ENCODE results near the gene KCTD11. TPM values are rescaled to one million over a fixed set of nuclear protein-coding genes. Genes with fewer than 3 reads are reported as not detected.
A peak's percentile ranks its signal among the peaks of the same experiment; 100 is the strongest.

Gene KCTD11
- total RNA-seq, 2 donors from 2014 or later, result 13.3 to 20.2 TPM

GRCh38 chr17:7323731-7324437 lies 28.1 kb upstream of the KCTD11 start:
- Histone ChIP-seq H3K4me3 (no peak overlapping the region), H3K27ac (no peak overlapping the region), H3K27me3 (replicated peaks; ENCODE audit: insufficient read depth) (no peaks in the 10 kb centered on the region), H3K4me1 (ENCODE audit: control insufficient read depth in 1 of 2, low read depth in 2 of 2) (peaks cover 0 to 12% of the 10 kb centered on the region in 2 donors), H3K36me3 (peaks cover 53% of the 10 kb centered on the region), H3K9me3 (no peaks in the 10 kb centered on the region)
- peak; percentile 81 for TF ChIP-seq CTCF (IDR thresholded peaks at IDR 0.05)
- ATAC-seq (ENCODE audit: insufficient number of reproducible peaks, low FRiP score, low read depth) (no peak), DNase-seq (ENCODE audit: low spot score) (no peak)

GRCh38 chr17:7324438-7324779 lies 27.6 kb upstream of the KCTD11 start:
- Histone ChIP-seq H3K4me3 (no peak overlapping the region), H3K36me3 (peaks cover 51% of the 10 kb centered on the region), H3K9me3 (no peaks in the 10 kb centered on the region), H3K27me3 (replicated peaks; ENCODE audit: insufficient read depth) (no peaks in the 10 kb centered on the region), H3K27ac (no peak overlapping the region), H3K4me1 (ENCODE audit: control insufficient read depth in 1 of 2, low read depth in 2 of 2) (peaks cover 0 to 12% of the 10 kb centered on the region in 2 donors)
- ATAC-seq (ENCODE audit: insufficient number of reproducible peaks, low FRiP score, low read depth) (no peak), DNase-seq (ENCODE audit: low spot score) (no peak)
- no peak for TF ChIP-seq CTCF (IDR thresholded peaks at IDR 0.05)

GRCh38 chr17:7325031-7325528 lies 26.9 kb upstream of the KCTD11 start:
- no peak for TF ChIP-seq CTCF (IDR thresholded peaks at IDR 0.05)
- H3K4me1 ChIP-seq (ENCODE audit: control insufficient read depth in 1 of 2, low read depth in 2 of 2), result peaks cover 0 to 12% of the 10 kb centered on the region in 2 donors
- no peaks in the 10 kb centered on the region for H3K27me3 ChIP-seq (replicated peaks; ENCODE audit: insufficient read depth)
- H3K9me3 ChIP-seq, result no peaks in the 10 kb centered on the region
- ATAC-seq (ENCODE audit: insufficient number of reproducible peaks, low FRiP score, low read depth) (no peak), DNase-seq (ENCODE audit: low spot score) (no peak)
- peaks cover 49% of the 10 kb centered on the region for H3K36me3 ChIP-seq
- H3K4me3 ChIP-seq, result no peak overlapping the region
- H3K27ac ChIP-seq, result no peak overlapping the region

- no peak for DNase-seq (ENCODE audit: low spot score)
- no peak overlapping the region for H3K4me3 ChIP-seq
- H3K9me3 ChIP-seq, result no peaks in the 10 kb centered on the region
- H3K27ac ChIP-seq, result no peak overlapping the region
- H3K27me3 ChIP-seq (replicated peaks; ENCODE audit: insufficient read depth), result no peaks in the 10 kb centered on the region
- no peak for TF ChIP-seq CTCF (IDR thresholded peaks at IDR 0.05)
- H3K36me3 ChIP-seq, result peaks cover 38% of the 10 kb centered on the region
- no peak for ATAC-seq (ENCODE audit: insufficient number of reproducible peaks, low FRiP score, low read depth)
- H3K4me1 ChIP-seq (ENCODE audit: control insufficient read depth in 1 of 2, low read depth in 2 of 2), result peaks cover 3 to 17% of the 10 kb centered on the region in 2 donors
Measured at GRCh38 chr17:7326186-7326585, 25.8 kb upstream of the KCTD11 start.

- H3K27me3 ChIP-seq (replicated peaks; ENCODE audit: insufficient read depth), result no peaks in the 10 kb centered on the region
- ATAC-seq (ENCODE audit: insufficient number of reproducible peaks, low FRiP score, low read depth) (no peak), DNase-seq (ENCODE audit: low spot score) (no peak)
- H3K4me1 ChIP-seq (ENCODE audit: control insufficient read depth in 1 of 2, low read depth in 2 of 2), result peaks cover 3 to 17% of the 10 kb centered on the region in 2 donors
- H3K36me3 ChIP-seq, result peaks cover 29% of the 10 kb centered on the region
- no peak overlapping the region for H3K27ac ChIP-seq
- TF ChIP-seq CTCF (IDR thresholded peaks at IDR 0.05), result no peak
- no peaks in the 10 kb centered on the region for H3K9me3 ChIP-seq
- no peak overlapping the region for H3K4me3 ChIP-seq
Measured at GRCh38 chr17:7327056-7327455, 24.9 kb upstream of the KCTD11 start.

All from thoracic aorta (tissue), 2 donors.